NB4 (cell line): ENCODE results near the gene ACP4.
"Not testable (repeated sequence)": the region's sequence is repeated elsewhere in the genome, so short reads cannot be mapped to it uniquely, and the experiment has no call there.

ENCODE experiments used
- DNase-seq: peaks from one replicate; pipeline ENCODE4 v3.0.0; 2010; ENCODE audit warnings: low read depth
- H3K4me3 ChIP-seq: one replicate; pipeline ENCODE4 v1.5.1; 2011; ENCODE audit warnings: mild to moderate bottlenecking, low read depth, low read length, moderate library complexity
- MYC ChIP-seq: IDR thresholded peaks from 2 replicates; pipeline ENCODE4 v1.6.1; 2011; ENCODE audit warnings: low read depth, low read length
- POLR2A ChIP-seq: IDR thresholded peaks from 2 replicates; pipeline ENCODE4 v1.6.1; 2011; ENCODE audit warnings: mild to moderate bottlenecking; ENCODE audit not compliant: insufficient read length; ENCODE audit errors: extremely low read depth
- TF ChIP-seq, protein P1 (sequence below): IDR thresholded peaks from 2 replicates; pipeline ENCODE4 v1.6.1; 2011; ENCODE audit warnings: low read depth, low read length
- TF ChIP-seq, protein P2 (sequence below): IDR thresholded peaks from one replicate; pipeline ENCODE4 v1.5.1; 2012; ENCODE audit warnings: low read depth, low read length

ACP4 gene

GRCh38 chr19:50770888-50771287, 19.3 kb upstream of the ACP4 start:
- H3K4me3 ChIP-seq: no peak overlapping the region
- TF ChIP-seq, protein P1, sequence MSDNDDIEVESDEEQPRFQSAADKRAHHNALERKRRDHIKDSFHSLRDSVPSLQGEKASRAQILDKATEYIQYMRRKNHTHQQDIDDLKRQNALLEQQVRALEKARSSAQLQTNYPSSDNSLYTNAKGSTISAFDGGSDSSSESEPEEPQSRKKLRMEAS: no peak
- TF ChIP-seq, protein P2, sequence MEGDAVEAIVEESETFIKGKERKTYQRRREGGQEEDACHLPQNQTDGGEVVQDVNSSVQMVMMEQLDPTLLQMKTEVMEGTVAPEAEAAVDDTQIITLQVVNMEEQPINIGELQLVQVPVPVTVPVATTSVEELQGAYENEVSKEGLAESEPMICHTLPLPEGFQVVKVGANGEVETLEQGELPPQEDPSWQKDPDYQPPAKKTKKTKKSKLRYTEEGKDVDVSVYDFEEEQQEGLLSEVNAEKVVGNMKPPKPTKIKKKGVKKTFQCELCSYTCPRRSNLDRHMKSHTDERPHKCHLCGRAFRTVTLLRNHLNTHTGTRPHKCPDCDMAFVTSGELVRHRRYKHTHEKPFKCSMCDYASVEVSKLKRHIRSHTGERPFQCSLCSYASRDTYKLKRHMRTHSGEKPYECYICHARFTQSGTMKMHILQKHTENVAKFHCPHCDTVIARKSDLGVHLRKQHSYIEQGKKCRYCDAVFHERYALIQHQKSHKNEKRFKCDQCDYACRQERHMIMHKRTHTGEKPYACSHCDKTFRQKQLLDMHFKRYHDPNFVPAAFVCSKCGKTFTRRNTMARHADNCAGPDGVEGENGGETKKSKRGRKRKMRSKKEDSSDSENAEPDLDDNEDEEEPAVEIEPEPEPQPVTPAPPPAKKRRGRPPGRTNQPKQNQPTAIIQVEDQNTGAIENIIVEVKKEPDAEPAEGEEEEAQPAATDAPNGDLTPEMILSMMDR: no peak
- TF ChIP-seq MYC: no peak
- no peak for TF ChIP-seq POLR2A
- DNase-seq: no peak

GRCh38 chr19:50772476-50772875, 17.7 kb upstream of the ACP4 start:
- TF ChIP-seq POLR2A (no peak), MYC (no peak)
- TF ChIP-seq, protein P2: no peak
- TF ChIP-seq, protein P1: peak; percentile 28; the same call in 1 of the 2 replicates
- no peak overlapping the region for H3K4me3 ChIP-seq
- peak; percentile 45 for DNase-seq

GRCh38 chr19:50772912-50773311, 17.3 kb upstream of the ACP4 start:
- not testable (repeated sequence) for H3K4me3 ChIP-seq

DNA sequence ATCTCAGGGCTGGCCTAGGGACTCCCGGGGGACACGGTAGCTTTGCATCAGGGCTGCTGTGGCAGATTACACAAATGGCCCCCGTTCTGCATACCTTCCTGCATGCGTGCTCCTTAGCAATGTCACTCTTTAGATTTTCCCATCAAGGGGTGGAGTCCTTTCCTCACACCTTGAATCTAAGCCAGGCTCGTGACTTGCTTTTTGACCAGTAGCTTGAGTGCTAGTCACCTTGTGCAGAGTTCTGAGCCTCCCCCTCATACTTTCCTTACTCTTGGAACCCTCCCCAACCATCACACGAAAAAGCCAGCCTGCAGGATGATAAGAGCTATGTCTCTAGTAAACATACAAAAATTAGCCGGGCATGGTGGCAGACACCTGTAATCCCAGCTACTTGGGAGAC, 16.8 kb upstream of the ACP4 start:
- H3K4me3 ChIP-seq, DNase-seq: not testable (repeated sequence)

More at GRCh38 chr19:50772912-50773311, 17.3 kb upstream of the ACP4 start:
- not testable (repeated sequence) for DNase-seq

DNA sequence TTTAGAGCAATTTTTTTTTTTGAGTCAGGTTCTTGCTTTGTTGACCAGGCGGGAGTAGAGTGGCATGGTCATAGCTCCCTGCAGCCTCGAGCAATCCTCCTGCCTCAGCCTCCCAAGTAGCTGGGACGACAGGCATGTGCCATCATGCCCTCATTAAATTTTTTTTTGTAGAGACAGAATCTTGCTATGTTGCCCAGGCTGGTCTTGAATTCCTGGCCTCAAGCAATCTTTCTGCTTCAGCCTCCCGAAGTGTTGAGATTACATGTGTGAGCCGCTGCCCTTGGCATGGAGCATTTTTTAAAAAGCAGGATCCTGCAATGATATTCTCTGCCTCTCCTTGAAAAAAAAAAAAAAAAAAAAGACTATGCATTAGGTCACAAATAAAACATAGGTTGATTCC, 14.1 kb upstream of the ACP4 start:
- TF ChIP-seq POLR2A: no peak
- no peak for TF ChIP-seq MYC
- TF ChIP-seq, protein P2: no peak
- no peak overlapping the region for H3K4me3 ChIP-seq
- no peak for DNase-seq

GRCh38 chr19:50777261-50777660, 13.0 kb upstream of the ACP4 start:
- TF ChIP-seq, protein P1: no peak
- TF ChIP-seq, protein P2: no peak
- TF ChIP-seq MYC: no peak
- no peak overlapping the region for H3K4me3 ChIP-seq
- DNase-seq: no peak

DNA sequence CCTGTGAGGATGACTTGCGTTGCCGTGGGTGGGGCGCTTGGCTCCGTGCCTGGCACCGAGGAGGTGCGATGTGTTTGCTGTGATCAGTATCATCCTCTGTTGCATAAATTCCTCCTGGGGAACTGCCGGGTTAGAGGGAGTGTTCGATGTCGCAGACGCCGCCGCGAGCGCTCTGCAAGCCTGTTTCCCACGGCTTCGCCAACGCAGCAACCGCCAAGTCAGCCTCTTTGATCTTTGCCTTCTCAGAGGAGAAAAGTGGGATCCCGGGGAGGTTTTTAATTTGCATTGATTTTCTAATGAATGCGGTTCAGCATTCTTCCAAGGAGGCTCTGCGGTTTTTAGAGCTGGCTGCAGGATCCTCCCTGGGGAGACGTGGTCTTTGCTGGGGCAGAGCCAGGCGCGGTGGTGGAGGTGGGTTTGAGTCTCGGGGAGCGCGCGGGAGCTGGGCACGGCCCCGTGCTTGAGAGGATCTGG, 12.3 kb upstream of the ACP4 start:
- TF ChIP-seq, protein P1: no peak
- no peak for TF ChIP-seq MYC
- H3K4me3 ChIP-seq: no peak overlapping the region
- peak; percentile 75 for DNase-seq
